Posterior vena cava (tissue), 2 donors: ENCODE results near the gene SMOC2. TPM values are rescaled to one million over a fixed set of nuclear protein-coding genes. Genes with fewer than 3 reads are reported as not detected.

Experiments
- DNase-seq: peaks from one replicate; pipeline ENCODE4 v3.0.0-alpha.2; 2020; ENCODE audit warnings: low spot score
- intact Hi-C, 2 donors: fragments of 100-400 bp; cut with DNase I; formaldehyde crosslinking; loops; one replicate each; pipeline versions ENCODE4 v1.14.1 to v1.14.2; 2022 to 2023
- total RNA-seq, 2 donors: library from RNA; stranded (reverse); fragmentation: NEBNext Ultra II Directional; extraction: Animal tissue kit (Norgen Biotek cat#: 25700); gene quantifications; one replicate each; pipeline ENCODE4 v1.2.1, GENCODE V29; 2021
- donor health status: DM: yes; HTN: yes; CAD: no.
- donor health status: DM: yes; HTN: yes; CAD: no.

SMOC2 gene
- total RNA-seq, 2 donors from 2014 or later: 77.6 to 176 TPM

GRCh38 chr6:168650671-168651111 is 209.7 kb downstream of the SMOC2 start:
- no peak for DNase-seq

DNA sequence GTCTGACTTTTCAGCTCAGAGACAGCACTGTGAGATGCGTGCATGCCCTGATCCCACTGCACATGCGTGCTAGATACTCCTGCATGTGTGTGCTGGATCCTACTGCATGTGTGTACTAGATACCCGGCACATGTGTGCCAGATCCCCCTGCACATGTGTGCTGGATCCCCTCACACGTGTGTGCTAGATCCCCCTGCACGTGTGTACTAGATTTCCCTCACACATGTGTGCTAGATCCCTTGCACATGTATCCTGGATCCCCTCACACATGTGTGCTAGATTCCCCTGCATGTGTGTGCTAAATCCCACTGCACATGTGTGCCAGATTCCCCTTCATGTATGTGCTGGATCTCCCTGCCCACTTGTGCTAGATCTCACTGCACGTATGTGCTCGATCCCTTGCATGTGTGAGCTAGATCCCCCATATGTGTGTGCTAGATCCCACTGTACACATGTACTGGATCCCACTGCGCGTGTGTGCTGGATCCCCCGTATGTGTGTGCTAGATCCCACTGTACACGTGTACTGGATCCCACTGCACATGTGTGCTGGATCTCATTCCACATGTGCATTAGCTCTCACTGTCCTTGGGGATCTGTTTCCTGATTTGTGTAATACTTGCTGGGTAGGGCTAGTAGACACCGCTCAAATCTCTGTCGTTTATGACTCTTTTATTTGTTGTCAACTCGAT is 214.6 kb downstream of the SMOC2 start:
- intact Hi-C loops: no loop called here
- DNase-seq: no peak

More at GRCh38 chr6:168650671-168651111, 209.7 kb downstream of the SMOC2 start:
- intact Hi-C loops: no loop called here

DNA sequence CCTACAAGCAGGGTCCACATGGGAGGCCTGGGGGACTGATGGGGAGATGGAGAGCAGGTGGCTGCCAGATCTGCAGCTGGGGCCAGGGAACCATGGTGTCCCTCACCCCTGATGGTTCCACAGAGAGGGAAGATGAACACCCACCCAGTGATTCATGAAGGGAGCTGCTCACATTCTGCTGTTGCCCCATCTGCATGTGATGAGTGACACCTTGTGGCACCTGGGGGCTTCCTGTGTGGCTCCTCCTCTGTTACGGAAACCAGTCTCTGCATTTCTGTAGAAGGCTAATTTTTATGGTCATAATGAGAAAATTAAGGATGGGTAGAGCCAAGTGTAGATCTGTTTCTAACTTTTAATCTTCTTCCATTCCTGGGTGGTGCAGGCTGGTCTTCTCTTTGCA is 217.1 kb downstream of the SMOC2 start:
- DNase-seq: no peak
- intact Hi-C loops: no loop called here

- intact Hi-C loops: no loop called here
- DNase-seq: no peak
These were observed 219.5 kb downstream of the SMOC2 start for GRCh38 chr6:168660400-168660945.

DNA sequence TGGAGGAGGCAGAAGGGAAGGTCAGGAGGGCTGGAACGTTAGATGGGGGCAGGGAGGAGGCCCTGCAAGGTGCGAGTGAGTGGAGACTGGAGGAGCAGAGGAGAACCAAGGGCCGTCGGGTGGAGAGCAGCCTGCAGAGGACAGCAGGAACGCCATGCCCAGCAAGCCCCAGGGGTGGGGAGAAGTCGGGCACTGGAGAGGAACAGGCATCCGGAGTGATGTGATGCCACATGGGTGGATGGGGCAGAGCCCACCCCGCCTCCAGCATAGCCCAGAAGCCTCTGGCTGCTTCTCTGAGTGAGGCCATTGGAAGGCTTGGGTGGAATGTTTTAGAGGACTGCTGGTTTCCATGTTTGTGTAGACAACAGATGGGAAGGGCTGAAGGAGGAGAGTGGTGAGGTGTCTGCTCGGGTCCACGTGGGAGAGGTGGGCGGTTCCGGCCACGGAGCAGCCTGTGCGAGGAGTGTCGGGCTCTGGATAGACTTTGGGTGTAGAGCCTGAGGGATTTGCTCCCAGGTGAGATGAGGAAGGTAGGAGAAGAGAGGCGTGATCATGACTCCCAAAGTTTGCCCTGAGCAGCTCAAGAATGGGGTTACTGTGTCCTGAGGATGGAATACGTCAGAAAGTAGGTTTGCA is 221.4 kb downstream of the SMOC2 start:
- DNase-seq: no peak
- intact Hi-C loops: no loop called here

- no peak for DNase-seq
- intact Hi-C loops: no loop called here
These were observed 222.1 kb downstream of the SMOC2 start for GRCh38 chr6:168663041-168663440.

GRCh38 chr6:168664956-168665355 is 224.0 kb downstream of the SMOC2 start:
- intact Hi-C loops: no loop called here
- DNase-seq: no peak

GRCh38 chr6:168666170-168666569 is 225.2 kb downstream of the SMOC2 start:
- intact Hi-C loops: no loop called here
- DNase-seq: no peak

DNA sequence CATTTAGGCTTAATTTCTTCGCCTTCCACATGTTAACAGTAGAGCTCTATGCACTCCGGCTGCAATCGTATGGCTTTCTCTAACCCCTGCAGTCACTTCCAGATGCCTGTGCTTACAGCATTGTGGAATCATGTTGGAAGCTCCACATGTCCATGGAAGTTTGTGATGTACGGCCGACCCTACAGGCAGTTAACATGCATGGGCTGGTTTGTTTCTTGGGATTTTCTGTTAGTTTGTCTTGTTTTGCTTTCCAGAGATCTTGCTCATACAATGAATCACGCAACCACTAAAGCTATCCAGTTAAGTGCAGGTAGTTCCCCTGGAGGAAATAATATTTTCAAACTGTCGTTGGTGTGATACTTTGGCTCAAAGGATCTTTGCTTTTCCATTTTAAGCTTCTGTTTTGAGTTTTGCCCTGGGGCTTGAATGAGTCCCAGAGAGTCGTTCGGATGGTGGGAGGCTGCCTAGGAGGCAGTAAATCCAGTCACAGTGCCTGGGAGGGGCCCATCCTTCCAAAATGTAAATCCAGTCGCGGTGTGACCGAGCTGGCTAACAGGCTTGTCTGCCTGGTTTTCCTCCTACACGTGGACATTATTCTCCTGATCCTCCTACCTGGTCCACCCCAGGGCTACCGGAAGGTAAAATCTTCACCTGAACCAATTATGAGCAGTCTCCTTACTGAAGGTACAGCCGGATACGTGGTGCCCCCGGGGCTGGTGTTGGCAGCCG is 225.9 kb downstream of the SMOC2 start:
- no peak for DNase-seq
- intact Hi-C loops: no loop called here

DNA sequence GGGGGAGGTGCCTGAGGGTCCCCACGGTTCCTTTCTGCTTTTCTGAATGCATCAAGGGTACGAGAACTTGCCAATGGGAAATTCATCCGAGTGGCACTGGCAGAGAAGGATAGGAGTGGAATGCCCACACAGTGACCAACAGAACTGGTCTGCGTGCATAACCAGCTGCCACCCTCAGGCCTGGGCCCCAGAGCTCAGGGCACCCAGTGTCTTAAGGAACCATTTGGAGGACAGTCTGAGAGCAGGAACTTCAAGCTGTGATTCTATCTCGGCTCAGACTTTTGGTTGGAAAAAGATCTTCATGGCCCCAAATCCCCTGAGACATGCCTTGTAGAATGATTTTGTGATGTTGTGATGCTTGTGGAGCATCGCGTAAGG is 226.4 kb downstream of the SMOC2 start:
- intact Hi-C loops: no loop called here
- no peak for DNase-seq

GRCh38 chr6:168670401-168670985 is 229.5 kb downstream of the SMOC2 start:
- DNase-seq: no peak
- intact Hi-C loops: no loop called here

DNA sequence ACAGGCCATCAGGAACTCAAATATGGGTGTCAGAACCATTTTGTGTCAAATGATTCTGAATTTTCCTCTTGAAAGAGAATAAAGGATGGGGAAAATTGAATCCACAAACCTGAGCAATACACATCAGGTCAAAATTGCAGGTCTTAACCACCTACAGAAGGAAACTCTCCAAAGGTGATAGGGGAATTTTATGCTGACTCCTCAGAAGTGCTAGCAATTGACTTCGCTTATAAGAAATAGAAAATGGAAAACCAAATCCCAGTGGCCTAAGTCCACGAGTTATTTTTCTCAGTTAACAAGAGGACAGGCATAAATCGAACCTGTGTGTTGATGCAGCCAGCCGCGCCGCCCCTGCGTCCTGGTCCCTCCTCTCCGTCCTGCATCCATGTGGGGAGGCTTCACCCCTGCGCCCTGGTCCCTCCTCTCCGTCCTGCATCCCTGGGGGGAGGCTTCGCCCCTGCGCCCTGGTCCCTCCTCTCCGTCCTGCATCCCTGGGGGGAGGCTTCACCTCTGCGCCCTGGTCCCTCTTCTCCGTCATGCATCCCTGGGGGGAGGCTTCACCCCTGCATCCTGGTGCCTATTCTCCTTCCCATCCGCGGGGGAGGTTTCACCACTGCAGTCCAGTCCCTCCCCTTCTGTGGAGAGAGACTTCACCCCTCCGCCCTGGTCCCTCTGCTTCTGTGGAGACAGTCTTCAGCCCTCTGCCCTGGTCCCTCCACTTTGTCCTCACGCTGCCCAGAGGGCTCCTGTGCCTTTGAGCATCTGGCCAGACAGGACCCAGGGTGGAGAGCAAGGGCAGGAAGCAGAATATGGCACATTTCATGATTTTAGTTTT is 230.3 kb downstream of the SMOC2 start:
- intact Hi-C loops: no loop called here
- no peak for DNase-seq

GRCh38 chr6:168671863-168672546 is 231.0 kb downstream of the SMOC2 start:
- no peak for DNase-seq
- intact Hi-C loops: no loop called here

DNA sequence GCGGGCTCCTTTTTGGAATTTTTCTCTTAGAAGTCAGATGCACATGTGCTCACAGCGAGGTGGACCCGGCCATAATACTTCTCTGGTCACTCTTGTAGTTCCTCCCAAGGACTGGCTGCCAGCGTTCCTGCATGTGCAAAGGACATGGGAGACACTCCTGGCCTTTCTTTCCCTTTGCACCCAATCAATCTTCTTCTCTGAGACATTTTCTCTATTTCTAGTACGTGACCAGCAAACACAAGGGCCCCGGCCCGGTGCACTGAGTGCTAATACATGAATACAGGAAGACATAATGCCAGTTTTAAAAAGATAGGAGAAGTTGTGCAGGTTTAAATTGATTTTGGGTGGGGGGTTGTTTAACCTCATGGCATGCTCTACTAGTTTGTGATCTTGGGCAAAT is 233.6 kb downstream of the SMOC2 start:
- intact Hi-C loops: no loop called here

GRCh38 chr6:168675375-168675774 is 234.4 kb downstream of the SMOC2 start:
- no peak for DNase-seq
- intact Hi-C loops: no loop called here

More for the DNA sequence above, 233.6 kb downstream of the SMOC2 start:
- DNase-seq: no peak

DNA sequence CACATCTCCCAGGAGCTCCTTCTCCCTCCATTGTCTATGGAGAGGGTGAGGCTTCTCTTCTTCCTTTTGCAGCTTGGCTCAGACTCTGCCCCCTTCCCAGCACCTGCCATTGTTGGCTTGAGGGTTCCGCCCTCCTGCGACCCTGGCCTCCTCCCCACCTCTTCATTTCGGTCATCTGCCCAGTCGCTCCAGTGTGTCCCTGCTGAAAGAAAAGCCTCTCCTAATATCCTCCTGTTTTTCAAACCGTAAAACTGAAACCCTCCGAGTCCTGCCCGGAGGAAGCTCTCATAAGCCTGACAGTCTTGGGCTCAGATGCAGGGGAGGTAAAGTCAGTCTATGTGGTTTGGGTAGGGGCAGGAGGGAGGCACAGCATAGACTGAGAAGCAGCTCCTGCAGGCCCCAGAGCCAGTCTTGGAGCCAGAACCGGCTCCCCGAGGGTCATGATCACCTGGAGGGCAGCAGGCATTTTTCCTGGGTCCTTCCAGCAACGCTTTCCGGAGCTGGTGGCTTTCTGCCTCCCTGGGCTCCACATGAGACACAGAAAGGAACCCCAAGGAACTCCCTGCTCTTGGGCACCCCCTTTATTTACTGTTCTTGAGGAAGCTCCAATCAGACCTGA is 235.1 kb downstream of the SMOC2 start:
- intact Hi-C loops: no loop called here
- DNase-seq: no peak

GRCh38 chr6:168676552-168677322 is 235.8 kb downstream of the SMOC2 start:
- no peak for DNase-seq
- intact Hi-C loops: no loop called here
